Effector memory CD8-positive, alpha-beta T cell (primary cell): ENCODE data around the gene RASAL2.
"Not testable (repeated sequence)": the region's sequence is repeated elsewhere in the genome, so short reads cannot be mapped to it uniquely, and the experiment has no call there.

Source experiments
- ATAC-seq: fragments of 150-1000 bp; cut with Tn5 transposase; replicated peaks from 2 replicates; pipeline ENCODE4 v1.10.0; 2021; ENCODE audit warnings: mild to moderate bottlenecking, moderate library complexity
- DNase-seq, 3 experiments: peaks; one replicate each; pipeline ENCODE4 v3.0.0; 2021
- H3K27ac Mint-ChIP-seq, 2 donors: one replicate each; pipeline ENCODE4 v1.8.0; 2022; ENCODE audit warnings: mild to moderate bottlenecking in 2 of 2, mixed read lengths in 2 of 2, moderate library complexity in 2 of 2
- H3K27me3 Mint-ChIP-seq, 2 donors: one replicate each; pipeline ENCODE4 v1.8.0; 2022; ENCODE audit warnings: mixed read lengths in 2 of 2
- H3K36me3 Mint-ChIP-seq: one replicate; pipeline ENCODE4 v1.8.0; 2022; ENCODE audit warnings: mild to moderate bottlenecking, moderate library complexity, mixed read lengths; ENCODE audit not compliant: insufficient read depth
- H3K4me1 Mint-ChIP-seq, 2 donors: one replicate each; pipeline ENCODE4 v1.8.0; 2022; ENCODE audit warnings: low read depth in 2 of 2, mixed read lengths in 2 of 2
- H3K4me3 Mint-ChIP-seq, 2 donors: one replicate each; pipeline ENCODE4 v1.8.0; 2022; ENCODE audit warnings: mild to moderate bottlenecking in 2 of 2, mixed read lengths in 2 of 2, moderate library complexity in 2 of 2
- H3K9me3 Mint-ChIP-seq, 2 donors: one replicate each; pipeline ENCODE4 v1.8.0; 2022; ENCODE audit warnings: mixed read lengths in 2 of 2

RASAL2 gene

DNA sequence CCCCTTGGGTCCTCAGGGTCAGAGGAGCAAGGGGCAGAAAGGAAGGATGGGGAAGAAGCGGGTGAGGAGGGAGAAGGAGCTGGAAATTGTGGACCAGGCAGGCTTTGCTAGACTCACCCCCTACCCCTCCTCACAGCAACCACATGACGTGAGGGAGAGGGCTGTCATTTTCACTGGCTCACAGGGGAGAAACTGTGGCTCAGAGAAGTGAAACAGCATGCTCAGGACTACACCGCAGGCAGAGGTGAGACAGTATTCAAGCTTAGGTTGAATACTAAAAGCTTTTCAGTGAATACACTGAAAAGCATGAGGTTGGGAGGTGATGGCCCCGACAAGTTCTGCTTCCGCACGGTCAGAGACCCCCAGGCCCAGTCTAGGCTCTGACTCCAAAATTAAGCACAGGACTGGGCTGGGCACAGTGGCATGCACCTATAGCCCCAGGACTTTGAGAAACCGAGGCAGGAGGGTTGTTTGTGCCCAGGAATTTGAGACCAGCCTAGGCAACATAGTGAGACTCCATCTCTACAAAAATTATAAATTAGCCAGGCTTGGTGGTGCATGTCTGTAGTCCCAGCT lies 404.1 kb downstream of the RASAL2 start:
- no peaks in the 10 kb centered on the region for H3K9me3 Mint-ChIP-seq
- peaks cover 10 to 32% of the 10 kb centered on the region in 2 donors for H3K27me3 Mint-ChIP-seq
- DNase-seq (no peak), ATAC-seq (no peak)
- H3K27ac Mint-ChIP-seq: no peak overlapping the region
- H3K4me1 Mint-ChIP-seq: no peaks in the 10 kb centered on the region
- H3K4me3 Mint-ChIP-seq: no peak overlapping the region
- no peaks in the 10 kb centered on the region for H3K36me3 Mint-ChIP-seq

GRCh38 chr1:178498896-178499675 lies 405.2 kb downstream of the RASAL2 start:
- no peak for ATAC-seq
- H3K36me3 Mint-ChIP-seq: no peaks in the 10 kb centered on the region
- no peak overlapping the region for H3K27ac Mint-ChIP-seq
- no peak overlapping the region for H3K4me3 Mint-ChIP-seq
- DNase-seq: no peak
- no peaks in the 10 kb centered on the region for H3K4me1 Mint-ChIP-seq
- H3K27me3 Mint-ChIP-seq: peaks cover 11 to 43% of the 10 kb centered on the region in 2 donors
- no peaks in the 10 kb centered on the region for H3K9me3 Mint-ChIP-seq

GRCh38 chr1:178500091-178500770 lies 406.3 kb downstream of the RASAL2 start:
- peaks cover 11 to 47% of the 10 kb centered on the region in 2 donors for H3K27me3 Mint-ChIP-seq
- no peaks in the 10 kb centered on the region for H3K36me3 Mint-ChIP-seq
- no peaks in the 10 kb centered on the region for H3K9me3 Mint-ChIP-seq
- H3K4me1 Mint-ChIP-seq: no peaks in the 10 kb centered on the region
- H3K27ac Mint-ChIP-seq: no peak overlapping the region
- DNase-seq (no peak), ATAC-seq (no peak)
- no peak overlapping the region for H3K4me3 Mint-ChIP-seq

DNA sequence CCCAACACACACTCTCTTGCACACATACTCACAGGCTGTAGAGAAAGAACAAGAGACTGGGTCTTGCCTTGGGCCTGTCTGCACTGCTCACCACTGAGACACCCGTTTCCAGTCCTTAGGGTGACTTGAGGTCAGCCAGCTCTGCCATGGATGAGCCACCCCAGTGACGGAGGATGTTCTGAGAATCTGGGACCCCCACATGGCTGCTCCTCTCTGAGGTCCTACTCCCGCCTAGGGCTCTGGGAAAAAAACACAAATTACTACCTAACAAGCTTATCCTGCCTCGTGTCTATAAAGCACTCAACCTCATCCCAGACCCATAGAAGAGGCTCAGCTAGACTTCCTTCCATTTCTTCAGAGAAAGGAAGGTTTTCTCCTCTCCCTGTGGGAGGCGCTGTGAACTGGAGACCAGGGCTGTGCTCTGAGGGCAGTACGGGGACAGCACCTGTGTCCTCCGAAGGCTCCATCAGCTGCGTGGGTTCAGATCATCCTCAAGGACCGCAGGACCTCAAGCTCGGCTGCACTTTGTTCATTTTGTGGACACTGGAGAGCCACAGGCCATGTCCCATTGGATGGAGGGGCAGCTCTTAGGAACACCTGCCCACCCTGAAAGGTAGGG lies 407.1 kb downstream of the RASAL2 start:
- no peaks in the 10 kb centered on the region for H3K4me1 Mint-ChIP-seq
- no peak for DNase-seq
- no peaks in the 10 kb centered on the region for H3K36me3 Mint-ChIP-seq
- no peak overlapping the region for H3K27ac Mint-ChIP-seq
- H3K27me3 Mint-ChIP-seq: peaks cover 11 to 55% of the 10 kb centered on the region in 2 donors
- ATAC-seq: no peak
- no peaks in the 10 kb centered on the region for H3K9me3 Mint-ChIP-seq
- H3K4me3 Mint-ChIP-seq: no peak overlapping the region

GRCh38 chr1:178501705-178502329 lies 407.9 kb downstream of the RASAL2 start:
- Mint-ChIP-seq H3K27ac (no peak overlapping the region), H3K36me3 (no peaks in the 10 kb centered on the region), H3K9me3 (no peaks in the 10 kb centered on the region), H3K4me3 (no peak overlapping the region), H3K4me1 (no peaks in the 10 kb centered on the region), H3K27me3 (peaks cover 11 to 61% of the 10 kb centered on the region in 2 donors)
- DNase-seq (peak; percentile 6 to 26 (median 10)), ATAC-seq (peak; percentile 42)

DNA sequence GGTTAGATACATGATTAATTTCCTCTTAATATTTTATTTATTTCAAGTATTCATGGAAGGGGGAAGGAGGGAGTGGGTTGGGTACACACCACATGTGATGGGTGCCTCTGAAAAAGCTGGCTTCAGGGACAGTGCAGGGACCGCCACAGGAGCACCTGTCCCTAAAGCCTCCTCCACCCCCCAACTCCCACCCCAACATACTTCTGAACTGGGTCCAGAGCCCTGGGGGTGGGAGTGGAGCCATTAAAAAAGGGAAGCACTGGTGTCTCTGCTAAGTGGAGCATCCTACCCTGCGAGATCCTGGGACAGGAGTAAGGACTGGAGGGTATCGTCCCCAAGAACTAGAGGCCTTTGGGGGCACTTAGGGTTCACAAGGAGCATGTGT lies 408.4 kb downstream of the RASAL2 start:
- DNase-seq (no peak), ATAC-seq (no peak)
- Mint-ChIP-seq H3K27me3 (peaks cover 8 to 59% of the 10 kb centered on the region in 2 donors), H3K4me1 (no peaks in the 10 kb centered on the region), H3K27ac (no peak overlapping the region), H3K4me3 (no peak overlapping the region), H3K9me3 (no peaks in the 10 kb centered on the region), H3K36me3 (no peaks in the 10 kb centered on the region)

DNA sequence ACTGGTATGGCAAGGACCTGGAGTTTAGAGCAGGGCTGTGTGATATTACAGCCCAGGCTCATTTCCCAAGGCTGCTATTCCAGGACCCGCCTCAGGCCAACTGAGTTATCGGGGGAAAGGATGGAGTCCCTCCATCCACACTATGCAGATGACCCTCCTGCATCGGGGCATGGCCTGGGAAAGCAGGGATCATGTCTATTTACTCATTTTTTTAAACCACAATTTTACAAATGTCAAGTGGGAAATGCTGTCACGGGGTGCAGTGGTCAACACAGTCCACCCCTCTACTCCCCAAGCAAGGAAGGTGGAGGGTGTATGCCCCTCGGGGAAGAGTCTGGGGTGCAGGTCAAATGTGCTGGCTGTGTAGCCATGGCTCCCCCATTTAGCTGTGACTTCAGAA lies 409.0 kb downstream of the RASAL2 start:
- no peak for ATAC-seq
- Mint-ChIP-seq H3K36me3 (no peaks in the 10 kb centered on the region), H3K27ac (no peak overlapping the region), H3K9me3 (no peaks in the 10 kb centered on the region), H3K4me1 (no peaks in the 10 kb centered on the region), H3K27me3 (peaks cover 5 to 55% of the 10 kb centered on the region in 2 donors), H3K4me3 (no peak overlapping the region)
- DNase-seq: no peak

GRCh38 chr1:178503316-178503715 lies 409.4 kb downstream of the RASAL2 start:
- not testable (repeated sequence) for H3K4me3 Mint-ChIP-seq, DNase-seq, H3K36me3 Mint-ChIP-seq, H3K4me1 Mint-ChIP-seq, H3K9me3 Mint-ChIP-seq, ATAC-seq, H3K27ac Mint-ChIP-seq
- peaks cover 5 to 55% of the 10 kb centered on the region in 2 donors for H3K27me3 Mint-ChIP-seq

DNA sequence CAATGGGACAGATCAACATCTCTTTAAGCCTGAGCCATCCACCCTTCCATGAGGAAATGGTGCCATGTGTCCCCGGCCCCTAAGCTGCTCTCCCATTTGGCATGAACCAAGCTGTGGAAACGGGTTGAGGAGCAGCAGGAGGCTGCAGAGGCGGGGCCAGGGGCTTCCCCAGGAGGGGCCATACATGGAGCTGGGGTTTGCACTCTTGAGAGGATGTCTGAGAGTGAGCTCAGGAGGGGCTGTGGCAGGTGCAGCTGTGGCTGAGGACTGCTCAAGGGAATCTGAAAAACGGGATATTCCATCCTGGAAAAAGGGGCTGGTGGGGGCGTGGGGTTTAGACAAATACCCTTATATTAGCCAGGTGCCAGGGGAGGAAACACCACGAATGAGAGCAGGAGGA lies 409.9 kb downstream of the RASAL2 start:
- no peak overlapping the region for H3K4me3 Mint-ChIP-seq
- no peaks in the 10 kb centered on the region for H3K9me3 Mint-ChIP-seq
- peaks cover 5 to 55% of the 10 kb centered on the region in 2 donors for H3K27me3 Mint-ChIP-seq
- DNase-seq: no peak
- no peak for ATAC-seq
- H3K4me1 Mint-ChIP-seq: no peaks in the 10 kb centered on the region
- no peak overlapping the region for H3K27ac Mint-ChIP-seq
- H3K36me3 Mint-ChIP-seq: no peaks in the 10 kb centered on the region

- Mint-ChIP-seq H3K4me3 (no peak overlapping the region), H3K27me3 (peaks cover 5 to 55% of the 10 kb centered on the region in 2 donors), H3K27ac (no peak overlapping the region), H3K36me3 (no peaks in the 10 kb centered on the region), H3K4me1 (no peaks in the 10 kb centered on the region), H3K9me3 (no peaks in the 10 kb centered on the region)
- DNase-seq (no peak), ATAC-seq (no peak)
Observed at GRCh38 chr1:178504286-178504685, 410.4 kb downstream of the RASAL2 start.

GRCh38 chr1:178506177-178506576 lies 412.3 kb downstream of the RASAL2 start:
- no peaks in the 10 kb centered on the region for H3K36me3 Mint-ChIP-seq
- ATAC-seq: no peak
- H3K27ac Mint-ChIP-seq: no peak overlapping the region
- peak overlapping the region in 1 of 2 donors; percentile 6 for H3K4me3 Mint-ChIP-seq
- DNase-seq: no peak
- peaks cover 5 to 53% of the 10 kb centered on the region in 2 donors for H3K27me3 Mint-ChIP-seq
- H3K9me3 Mint-ChIP-seq: no peaks in the 10 kb centered on the region
- H3K4me1 Mint-ChIP-seq: no peaks in the 10 kb centered on the region

DNA sequence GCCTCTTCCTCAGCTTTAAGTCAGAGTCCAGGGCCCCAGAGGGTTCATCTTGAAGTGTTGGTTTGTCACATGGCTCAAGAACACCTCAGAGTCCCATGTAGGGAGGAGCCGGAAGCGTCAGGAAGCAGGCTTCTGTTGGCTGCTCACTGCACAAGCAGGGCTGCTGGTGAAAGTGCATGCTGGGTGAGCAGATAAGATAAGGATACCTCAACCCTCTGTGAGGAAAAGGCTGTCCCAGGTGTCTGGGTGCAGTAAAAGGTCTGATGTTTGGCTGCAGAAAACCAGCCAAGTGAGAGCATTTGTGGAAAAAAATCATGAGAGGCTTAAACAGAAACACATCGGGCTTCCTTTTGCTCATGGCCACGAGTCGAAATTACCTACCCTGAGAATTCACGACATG lies 412.8 kb downstream of the RASAL2 start:
- ATAC-seq: no peak
- H3K4me1 Mint-ChIP-seq: no peaks in the 10 kb centered on the region
- no peaks in the 10 kb centered on the region for H3K36me3 Mint-ChIP-seq
- no peaks in the 10 kb centered on the region for H3K9me3 Mint-ChIP-seq
- H3K4me3 Mint-ChIP-seq: no peak overlapping the region
- H3K27ac Mint-ChIP-seq: no peak overlapping the region
- no peak for DNase-seq
- peaks cover 5 to 49% of the 10 kb centered on the region in 2 donors for H3K27me3 Mint-ChIP-seq

DNA sequence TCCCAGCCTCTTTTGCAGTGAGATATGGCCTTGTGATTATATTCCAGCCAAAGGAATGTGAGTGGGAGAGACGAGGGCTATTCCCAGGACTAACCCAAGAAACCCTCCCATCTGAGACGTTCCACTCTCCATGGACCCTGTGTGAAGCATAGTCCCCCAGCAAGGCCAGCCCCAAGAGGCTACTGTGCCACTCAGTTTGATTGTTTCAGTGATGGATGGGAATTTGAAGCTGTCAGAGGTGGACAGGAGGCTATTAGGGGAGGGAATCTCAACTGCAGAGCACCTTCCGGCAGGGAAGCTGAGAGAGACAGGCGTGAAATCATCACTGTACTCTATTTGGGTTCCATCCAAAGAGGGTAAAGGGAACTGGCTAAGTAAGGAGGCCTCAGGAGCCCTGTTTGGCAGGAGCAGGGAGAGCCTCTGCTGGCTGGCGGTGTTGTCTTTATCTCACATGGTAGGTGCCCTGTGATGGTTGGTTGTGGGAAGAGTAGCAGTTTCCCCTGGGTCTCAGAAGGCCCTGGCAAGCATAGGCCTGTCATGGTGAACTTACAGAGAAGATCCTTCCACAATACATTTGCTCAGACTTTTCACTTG lies 415.6 kb downstream of the RASAL2 start:
- no peak overlapping the region for H3K27ac Mint-ChIP-seq
- peaks cover 8 to 51% of the 10 kb centered on the region in 2 donors for H3K27me3 Mint-ChIP-seq
- no peaks in the 10 kb centered on the region for H3K4me1 Mint-ChIP-seq
- no peaks in the 10 kb centered on the region for H3K9me3 Mint-ChIP-seq
- no peak for DNase-seq
- H3K4me3 Mint-ChIP-seq: no peak overlapping the region
- no peak for ATAC-seq
- no peaks in the 10 kb centered on the region for H3K36me3 Mint-ChIP-seq
